ENCODE measurements around the gene RPL36. TPM values are rescaled to one million over a fixed set of nuclear protein-coding genes. Genes with fewer than 3 reads are reported as not detected.
"Not testable (repeated sequence)": the region's sequence is repeated elsewhere in the genome, so short reads cannot be mapped to it uniquely, and the experiment has no call there.

Gene RPL36
- polyA plus RNA-seq, 1 donor (not counting 4 experiments of a cell fraction or from before 2014, with no cell fraction given) = 636 TPM

GRCh38 chr19:5698635-5699422 is 8.7 kb downstream of the RPL36 start:
- Histone ChIP-seq H3K27me3 (ENCODE audit: control insufficient read depth, extremely low read depth, insufficient read depth, low read length) (no peaks in the 10 kb centered on the region), H3K9me3 (ENCODE audit: control insufficient read depth, low read depth, low read length) (no peaks in the 10 kb centered on the region), H3K79me2 (ENCODE audit: control insufficient read depth, insufficient read depth, low read length) (peaks cover 15% of the 10 kb centered on the region), H3K4me3 (ENCODE audit: control insufficient read depth in 2 of 3, extremely low read depth in 1 of 3, insufficient read depth in 2 of 3, low read depth in 1 of 3, low read length in 3 of 3) (no peak overlapping the region), H3K4me2 (ENCODE audit: control insufficient read depth, extremely low read depth, insufficient read depth, low read depth, low read length) (no peak overlapping the region), H3K36me3 (ENCODE audit: control insufficient read depth in 2 of 2, extremely low read depth in 1 of 2, insufficient read depth in 2 of 2, low read length in 2 of 2) (peaks cover 12 to 49% of the 10 kb centered on the region in 2 experiments), H4K20me1 (ENCODE audit: control insufficient read depth, extremely low read depth, insufficient read depth, low read length) (peaks cover 16% of the 10 kb centered on the region), H3K27ac (ENCODE audit: control insufficient read depth, insufficient read depth, low read length) (no peak overlapping the region), H3K4me1 (ENCODE audit: control insufficient read depth, extremely low read depth, insufficient read depth, low read length) (no peaks in the 10 kb centered on the region), H3K9me1 (ENCODE audit: control insufficient read depth, extremely low read depth, insufficient read depth, low read length) (no peaks in the 10 kb centered on the region), H3K9ac (ENCODE audit: control insufficient read depth, extremely low read depth, insufficient read depth, low read length) (no peak overlapping the region), H2AFZ (ENCODE audit: control insufficient read depth, low read length) (no peak overlapping the region)
- no peak for FAIRE-seq
- dilution Hi-C loops (cut with MboI; ENCODE audit: extremely low pct_ligation_motif_present, low sequenced_read_pairs) = no loop called here
- DNase-seq (ENCODE audit: low read depth, low spot score) = no peak
- TF ChIP-seq EZH2 (IDR thresholded peaks at IDR 0.05; ENCODE audit: low read length) (no peak), CTCF (optimal IDR thresholded peaks at IDR 0.05 in 1 of 3, IDR thresholded peaks at IDR 0.05 in 1 of 3, conservative IDR thresholded peaks at IDR 0.05 in 1 of 3; ENCODE audit: extremely low read depth in 1 of 3, insufficient read depth in 2 of 3, low read length in 3 of 3) (no peak)

GRCh38 chr19:5700455-5701092 is 10.5 kb downstream of the RPL36 start:
- Histone ChIP-seq H3K27me3 (ENCODE audit: control insufficient read depth, extremely low read depth, insufficient read depth, low read length) (no peaks in the 10 kb centered on the region), H3K9me3 (ENCODE audit: control insufficient read depth, low read depth, low read length) (no peaks in the 10 kb centered on the region), H3K4me1 (ENCODE audit: control insufficient read depth, extremely low read depth, insufficient read depth, low read length) (no peaks in the 10 kb centered on the region), H3K36me3 (ENCODE audit: control insufficient read depth in 2 of 2, extremely low read depth in 1 of 2, insufficient read depth in 2 of 2, low read length in 2 of 2) (peaks cover 16 to 44% of the 10 kb centered on the region in 2 experiments), H3K9ac (ENCODE audit: control insufficient read depth, extremely low read depth, insufficient read depth, low read length) (no peak overlapping the region), H3K9me1 (ENCODE audit: control insufficient read depth, extremely low read depth, insufficient read depth, low read length) (no peaks in the 10 kb centered on the region), H2AFZ (ENCODE audit: control insufficient read depth, low read length) (no peak overlapping the region), H3K27ac (ENCODE audit: control insufficient read depth, insufficient read depth, low read length) (no peak overlapping the region), H3K79me2 (ENCODE audit: control insufficient read depth, insufficient read depth, low read length) (no peaks in the 10 kb centered on the region), H3K4me2 (ENCODE audit: control insufficient read depth, extremely low read depth, insufficient read depth, low read depth, low read length) (no peak overlapping the region), H3K4me3 (ENCODE audit: control insufficient read depth in 2 of 3, extremely low read depth in 1 of 3, insufficient read depth in 2 of 3, low read depth in 1 of 3, low read length in 3 of 3) (no peak overlapping the region), H4K20me1 (ENCODE audit: control insufficient read depth, extremely low read depth, insufficient read depth, low read length) (peaks cover 4% of the 10 kb centered on the region)
- DNase-seq (ENCODE audit: low read depth, low spot score) (no peak), FAIRE-seq (no peak)
- TF ChIP-seq CTCF (optimal IDR thresholded peaks at IDR 0.05 in 1 of 3, IDR thresholded peaks at IDR 0.05 in 1 of 3, conservative IDR thresholded peaks at IDR 0.05 in 1 of 3; ENCODE audit: extremely low read depth in 1 of 3, insufficient read depth in 2 of 3, low read length in 3 of 3) (no peak), EZH2 (IDR thresholded peaks at IDR 0.05; ENCODE audit: low read length) (no peak)
- dilution Hi-C loops (cut with MboI; ENCODE audit: extremely low pct_ligation_motif_present, low sequenced_read_pairs) = no loop called here

- H3K79me2 ChIP-seq (ENCODE audit: control insufficient read depth, insufficient read depth, low read length); H3K4me2 ChIP-seq (ENCODE audit: control insufficient read depth, extremely low read depth, insufficient read depth, low read depth, low read length); dilution Hi-C loops (cut with MboI; ENCODE audit: extremely low pct_ligation_motif_present, low sequenced_read_pairs); H3K27ac ChIP-seq (ENCODE audit: control insufficient read depth, insufficient read depth, low read length); FAIRE-seq; H3K9ac ChIP-seq (ENCODE audit: control insufficient read depth, extremely low read depth, insufficient read depth, low read length); H2AFZ ChIP-seq (ENCODE audit: control insufficient read depth, low read length); H3K4me3 ChIP-seq (ENCODE audit: control insufficient read depth in 2 of 3, extremely low read depth in 1 of 3, insufficient read depth in 2 of 3, low read depth in 1 of 3, low read length in 3 of 3); H3K9me1 ChIP-seq (ENCODE audit: control insufficient read depth, extremely low read depth, insufficient read depth, low read length); DNase-seq (ENCODE audit: low read depth, low spot score); H3K27me3 ChIP-seq (ENCODE audit: control insufficient read depth, extremely low read depth, insufficient read depth, low read length); H3K9me3 ChIP-seq (ENCODE audit: control insufficient read depth, low read depth, low read length); H4K20me1 ChIP-seq (ENCODE audit: control insufficient read depth, extremely low read depth, insufficient read depth, low read length); H3K4me1 ChIP-seq (ENCODE audit: control insufficient read depth, extremely low read depth, insufficient read depth, low read length): not testable (repeated sequence)
- peaks cover 25 to 38% of the 10 kb centered on the region in 2 experiments for H3K36me3 ChIP-seq (ENCODE audit: control insufficient read depth in 2 of 2, extremely low read depth in 1 of 2, insufficient read depth in 2 of 2, low read length in 2 of 2)
Measured at GRCh38 chr19:5702053-5702410, 11.9 kb downstream of the RPL36 start.
